Measurements from ENCODE around the gene LAMA5.

Gene LAMA5

GRCh38 chr20:62360854-62361798 is 6.0 kb downstream of the LAMA5 start:
- peak; percentile 65 for DNase-seq (ENCODE audit: low read depth, low spot score)

DNA sequence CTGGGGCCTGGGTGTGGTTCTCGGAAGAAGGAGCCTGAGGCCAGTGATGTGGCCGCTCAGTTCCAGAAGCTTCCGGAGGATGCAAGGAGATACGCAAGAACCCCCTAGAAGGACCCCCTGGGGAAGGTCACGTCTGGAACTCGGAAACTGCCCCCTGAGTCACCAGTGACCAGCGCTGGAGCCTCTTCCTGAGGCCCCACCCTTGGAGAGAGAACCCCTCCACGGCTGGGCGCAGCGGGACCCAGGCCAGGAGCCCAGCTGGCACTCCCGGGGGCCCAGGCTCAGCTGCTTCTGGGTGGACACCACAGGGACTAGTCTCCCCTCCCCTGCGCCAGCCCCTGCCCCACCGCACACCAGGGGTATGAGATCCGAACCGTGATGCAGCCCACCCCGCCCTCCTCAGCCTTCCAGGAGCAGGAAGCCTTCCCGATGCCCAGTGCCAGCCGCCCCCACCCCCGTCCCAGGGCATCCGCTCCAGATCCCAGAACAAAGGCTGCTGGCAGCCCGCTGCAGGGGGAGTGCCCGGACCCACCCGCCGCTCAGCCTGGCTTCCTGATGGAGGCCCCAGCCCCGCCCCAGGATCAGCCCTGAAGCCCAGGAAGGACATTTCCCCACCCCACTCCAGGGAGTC is 7.5 kb downstream of the LAMA5 start:
- no peak for DNase-seq (ENCODE audit: low read depth, low spot score)

DNA sequence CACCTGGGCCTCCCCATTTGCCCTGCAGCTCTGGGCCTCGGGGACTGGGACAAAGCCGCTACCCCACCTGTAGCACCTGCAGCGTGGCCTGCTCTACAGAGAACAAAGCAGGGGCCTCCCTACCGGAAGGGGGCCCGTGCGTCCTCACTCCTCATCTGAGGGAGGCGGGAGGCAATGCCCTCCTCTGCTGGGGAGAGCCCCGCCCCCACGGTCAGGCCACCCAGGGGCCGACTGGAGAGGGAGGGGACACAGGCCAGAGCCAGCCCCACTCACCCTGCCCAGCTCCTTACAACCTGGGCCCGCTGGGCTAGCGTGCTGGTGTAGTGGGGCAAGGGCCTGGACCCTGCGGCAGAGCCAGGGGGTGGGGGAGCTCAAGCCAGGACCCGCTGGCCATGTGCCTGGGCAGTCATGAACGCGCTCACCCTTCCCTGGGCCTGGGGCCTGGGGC is 8.0 kb downstream of the LAMA5 start:
- peak; percentile 37 for DNase-seq (ENCODE audit: low read depth, low spot score)

- DNase-seq (ENCODE audit: low read depth, low spot score) = no peak
These were observed 8.7 kb downstream of the LAMA5 start for GRCh38 chr20:62358171-62359042.

DNA sequence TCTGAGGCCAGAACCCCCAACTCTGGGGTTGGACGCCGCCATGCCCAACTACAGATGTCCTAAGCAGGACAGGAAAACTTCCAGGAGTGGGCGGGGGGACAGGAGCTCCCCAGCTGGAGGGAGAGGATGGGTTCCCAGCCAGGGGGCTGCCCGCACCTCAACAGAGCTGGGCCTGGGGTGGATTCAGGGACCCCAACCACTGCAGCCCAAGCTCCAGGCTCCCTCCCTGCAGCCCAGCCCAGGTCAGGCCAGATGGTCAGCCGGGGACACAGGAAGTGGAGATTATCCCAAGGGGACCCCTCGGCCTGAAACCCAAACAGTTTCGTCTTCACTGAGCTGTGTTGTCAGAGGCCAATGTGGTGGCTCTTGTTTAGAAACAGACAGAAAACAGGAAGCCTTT is 9.4 kb downstream of the LAMA5 start:
- DNase-seq (ENCODE audit: low read depth, low spot score) = no peak

DNA sequence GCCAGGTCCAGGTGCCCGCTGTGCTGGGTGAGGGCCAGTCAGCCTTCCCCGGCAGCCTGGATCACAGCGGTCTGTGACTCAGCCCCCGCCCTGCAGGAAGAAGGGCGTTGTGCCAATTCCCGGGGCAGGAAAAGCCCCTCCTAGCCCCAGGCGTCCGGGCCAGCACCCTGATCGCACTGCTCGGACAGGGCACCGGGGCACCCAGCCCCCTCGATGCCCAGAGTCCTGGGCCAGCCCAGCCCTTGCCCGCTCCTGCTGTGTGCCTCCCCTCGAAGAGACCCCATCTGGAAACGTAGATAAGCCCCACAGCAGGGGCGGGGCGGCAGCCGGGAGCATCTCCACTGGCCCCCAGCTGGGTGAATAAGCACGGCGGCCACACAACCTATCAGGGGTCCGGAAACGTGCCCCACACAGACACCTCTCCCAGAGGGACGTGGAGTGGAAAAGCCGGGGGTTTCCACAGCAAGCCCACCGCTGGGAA is 9.9 kb downstream of the LAMA5 start:
- no peak for DNase-seq (ENCODE audit: low read depth, low spot score)

GRCh38 chr20:62356589-62357186 is 10.4 kb downstream of the LAMA5 start:
- DNase-seq (ENCODE audit: low read depth, low spot score) = no peak

DNA sequence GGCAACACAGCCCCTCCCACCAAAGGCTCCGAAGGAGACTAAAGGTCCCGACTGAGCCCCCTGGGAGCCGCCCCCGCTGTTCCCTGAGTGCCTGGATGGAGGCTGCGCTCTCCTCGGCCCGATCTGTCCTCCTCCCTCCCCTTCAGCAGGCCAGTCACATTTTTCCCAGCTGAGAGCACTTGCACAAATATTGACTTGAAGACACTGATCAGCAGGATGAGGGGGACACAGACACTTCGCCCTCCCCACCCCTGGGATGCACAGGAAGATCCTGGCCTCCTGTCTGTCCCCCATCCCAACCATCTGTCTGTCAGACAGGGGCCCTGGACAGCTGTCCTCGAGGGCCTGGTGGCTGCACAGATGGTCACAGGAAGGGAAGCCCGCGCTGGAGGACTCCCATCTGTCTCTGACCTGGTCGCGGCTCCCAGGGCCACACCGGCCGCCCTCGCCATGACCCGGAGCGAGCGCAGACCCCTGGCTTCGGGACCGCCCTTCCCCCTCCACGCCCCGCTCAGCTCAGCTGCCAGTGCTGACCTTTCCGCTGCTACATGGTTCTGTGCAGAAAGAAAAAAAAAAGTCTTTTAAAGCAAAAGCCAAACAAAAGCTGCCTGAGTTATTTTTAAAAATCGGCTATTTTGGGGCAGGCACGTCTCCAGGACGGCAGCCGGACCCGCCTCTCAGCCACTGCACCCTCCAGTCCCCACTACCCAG is 11.1 kb downstream of the LAMA5 start:
- DNase-seq (ENCODE audit: low read depth, low spot score) = peak; percentile 26

- DNase-seq (ENCODE audit: low read depth, low spot score) = peak; percentile 44
These were observed 11.6 kb downstream of the LAMA5 start for GRCh38 chr20:62355516-62355877.

DNA sequence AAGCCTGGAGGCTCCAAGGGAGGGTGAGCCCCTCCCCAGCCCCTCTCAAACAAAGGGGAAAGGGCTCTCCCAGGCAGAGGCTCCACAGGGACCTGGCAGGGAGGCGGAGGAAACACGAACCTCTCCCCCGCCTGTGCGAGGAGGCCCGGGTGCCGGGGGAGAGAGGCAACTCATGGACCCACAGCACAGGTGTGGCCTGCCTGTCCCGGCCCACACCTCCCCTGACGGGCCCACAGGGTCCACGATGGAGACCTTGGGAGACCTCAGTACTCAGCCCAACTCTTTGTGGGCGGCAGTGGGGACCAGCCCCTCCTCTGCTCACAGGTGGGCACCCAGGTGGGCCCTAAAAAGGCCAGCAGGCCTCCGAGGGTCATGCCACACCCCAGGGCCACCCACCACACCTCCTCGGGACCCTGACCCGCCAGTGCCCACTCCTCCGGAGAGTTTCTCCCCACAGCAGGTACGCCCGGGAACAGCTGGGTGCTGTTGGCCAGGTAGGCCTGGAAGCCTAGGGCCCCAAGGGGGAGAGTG is 12.2 kb downstream of the LAMA5 start:
- DNase-seq (ENCODE audit: low read depth, low spot score) = peak; percentile 24

DNA sequence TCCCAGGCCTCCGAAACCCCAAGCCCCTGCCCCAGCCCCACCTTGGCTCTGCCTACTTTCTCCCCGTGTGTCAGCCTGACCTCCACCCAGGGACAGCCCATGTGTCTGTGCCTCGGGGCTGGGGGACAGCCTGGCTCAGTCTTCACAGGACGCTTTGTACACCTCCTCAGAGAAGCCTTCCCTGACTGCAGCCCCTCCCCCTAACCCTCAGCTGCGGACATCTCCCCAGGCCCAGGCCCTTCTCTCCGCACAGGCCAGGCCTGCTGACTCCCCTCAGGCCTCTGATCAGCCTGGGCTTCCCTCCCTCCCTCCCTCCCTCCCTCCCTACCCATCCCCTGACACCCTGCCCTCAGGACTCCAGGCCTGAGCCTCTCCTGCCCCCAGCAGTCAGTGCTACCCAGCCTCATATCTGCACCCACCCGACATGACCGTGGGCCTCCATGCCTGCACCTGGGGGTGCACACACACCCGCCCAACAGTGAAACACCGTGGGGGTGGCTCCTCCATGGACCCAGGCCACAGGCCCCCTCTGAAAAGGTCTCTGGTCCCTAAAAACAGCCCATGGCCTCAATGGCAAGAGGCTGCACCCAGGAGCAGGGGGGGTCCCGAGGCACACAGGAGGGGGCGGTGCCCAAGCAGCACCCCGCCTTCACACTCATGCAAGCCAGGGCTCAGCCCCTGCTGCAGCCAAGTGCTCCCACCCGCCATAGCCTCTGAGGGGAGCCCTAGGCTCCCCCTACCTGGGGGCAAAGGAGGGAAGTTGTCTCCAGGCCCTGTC is 12.9 kb downstream of the LAMA5 start:
- DNase-seq (ENCODE audit: low read depth, low spot score) = peak; percentile 80

DNA sequence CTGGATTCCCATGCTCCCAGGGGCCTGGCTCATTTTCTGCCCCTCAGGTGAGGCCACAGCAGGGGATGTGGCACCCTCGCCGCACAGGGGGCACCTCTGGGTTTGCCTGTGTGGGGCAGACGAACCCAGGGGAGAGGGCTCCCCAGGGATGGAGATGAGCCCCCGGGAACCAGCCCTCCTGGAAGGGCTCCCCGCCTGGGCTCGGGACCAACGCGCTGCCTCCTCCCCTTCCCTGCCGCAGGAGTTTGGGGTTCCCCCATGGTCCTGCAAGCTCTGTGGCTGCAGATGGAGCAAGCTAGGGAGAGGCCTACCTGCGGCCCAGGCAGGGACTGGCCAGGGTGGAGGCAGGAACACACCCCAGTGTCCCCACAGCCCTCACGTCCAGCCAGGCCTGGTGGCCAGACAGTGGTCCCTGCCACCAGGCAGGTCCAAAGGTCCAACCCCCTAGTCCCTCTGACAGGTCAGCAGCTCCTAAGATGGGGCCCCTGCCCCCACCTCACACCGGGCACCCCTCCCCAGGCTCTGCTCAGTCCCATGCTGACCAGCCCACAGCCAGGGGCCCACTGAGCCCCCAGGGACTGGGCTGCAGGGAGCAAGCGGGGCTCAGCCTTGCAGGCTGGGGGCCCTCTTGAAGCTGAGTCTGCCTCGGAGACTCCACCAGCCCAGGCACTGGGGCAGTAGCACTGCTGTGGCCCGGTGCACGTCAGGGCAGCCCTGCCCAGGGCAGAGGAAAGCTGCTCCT is 13.7 kb downstream of the LAMA5 start:
- DNase-seq (ENCODE audit: low read depth, low spot score) = no peak

GRCh38 chr20:62352402-62353288 is 14.5 kb downstream of the LAMA5 start:
- no peak for DNase-seq (ENCODE audit: low read depth, low spot score)

- DNase-seq (ENCODE audit: low read depth, low spot score) = no peak
These were observed 15.4 kb downstream of the LAMA5 start for GRCh38 chr20:62351469-62352401.

DNA sequence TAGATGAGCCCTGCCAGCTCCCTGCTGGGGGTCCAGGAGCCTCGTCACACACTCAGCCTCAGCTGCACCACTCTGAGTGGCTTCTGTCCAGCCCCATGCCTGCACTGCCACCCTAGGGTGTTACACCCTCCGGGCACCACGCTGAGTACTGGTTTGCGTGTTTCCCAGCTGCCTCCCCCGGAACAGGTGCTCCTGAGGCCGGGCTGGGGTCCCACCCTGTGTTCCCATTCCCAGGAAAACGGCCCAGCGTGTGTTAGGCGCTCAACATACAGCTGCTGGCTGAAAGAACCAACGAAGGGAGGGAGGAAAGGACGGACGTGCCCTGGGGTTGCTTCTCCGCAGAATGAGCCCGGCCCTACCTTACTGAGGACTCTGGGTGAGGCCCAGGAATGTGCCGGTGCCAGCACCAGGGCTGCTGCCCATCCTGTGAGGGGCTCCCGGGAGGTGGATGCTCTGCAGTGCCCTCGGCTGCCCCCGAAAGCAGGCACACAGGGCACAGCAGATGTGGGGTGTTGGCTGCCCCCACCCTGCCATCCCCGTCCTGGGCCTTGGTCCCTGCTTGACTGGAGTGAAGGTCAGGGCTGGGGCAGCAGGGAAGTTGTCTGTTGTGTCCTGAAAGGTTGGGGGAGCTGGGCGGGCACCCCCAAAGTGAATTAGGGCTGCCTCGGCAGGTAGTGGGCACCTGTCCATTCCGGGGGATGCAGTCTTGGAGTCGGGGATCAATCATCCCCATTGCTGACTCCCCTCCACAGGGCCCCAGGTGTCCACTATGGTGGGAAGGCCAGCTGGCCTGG is 16.3 kb downstream of the LAMA5 start:
- DNase-seq (ENCODE audit: low read depth, low spot score) = no peak

GRCh38 chr20:62350098-62350628 is 16.9 kb downstream of the LAMA5 start:
- DNase-seq (ENCODE audit: low read depth, low spot score) = peak; percentile 38
